Stimulated activated CD4-positive, alpha-beta T cell treated with anti-CD3 and anti-CD28 coated beads, Interleukin-2, amount 100 ng/mL, for 24 hours (primary cell): ENCODE results near the gene GHRL.
"Not testable (repeated sequence)": the region's sequence is repeated elsewhere in the genome, so short reads cannot be mapped to it uniquely, and the experiment has no call there.

ENCODE experiments used
- DNase-seq, 2 donors: peaks; one replicate each; pipeline ENCODE4 v3.0.0-alpha.2; 2020

The GHRL gene

DNA sequence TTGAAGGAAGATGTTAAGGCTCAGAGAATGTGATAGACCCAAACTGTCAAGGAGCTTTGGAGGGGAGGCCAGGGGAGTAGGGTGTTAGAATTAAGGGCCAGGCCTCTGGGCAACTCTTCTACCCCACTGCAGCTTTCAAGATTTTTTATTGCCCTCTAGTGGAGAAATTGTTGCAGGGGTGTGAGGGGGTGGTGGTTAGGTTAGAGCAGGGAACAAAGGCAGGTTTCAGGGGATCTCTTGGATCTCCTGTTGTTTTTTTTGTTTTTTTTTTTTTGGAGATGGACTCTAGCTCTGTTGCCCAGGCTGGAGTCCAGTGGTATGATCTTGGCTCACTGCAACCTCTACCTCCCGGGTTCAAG, 29.6 kb upstream of the GHRL start:
- no peak for DNase-seq

DNA sequence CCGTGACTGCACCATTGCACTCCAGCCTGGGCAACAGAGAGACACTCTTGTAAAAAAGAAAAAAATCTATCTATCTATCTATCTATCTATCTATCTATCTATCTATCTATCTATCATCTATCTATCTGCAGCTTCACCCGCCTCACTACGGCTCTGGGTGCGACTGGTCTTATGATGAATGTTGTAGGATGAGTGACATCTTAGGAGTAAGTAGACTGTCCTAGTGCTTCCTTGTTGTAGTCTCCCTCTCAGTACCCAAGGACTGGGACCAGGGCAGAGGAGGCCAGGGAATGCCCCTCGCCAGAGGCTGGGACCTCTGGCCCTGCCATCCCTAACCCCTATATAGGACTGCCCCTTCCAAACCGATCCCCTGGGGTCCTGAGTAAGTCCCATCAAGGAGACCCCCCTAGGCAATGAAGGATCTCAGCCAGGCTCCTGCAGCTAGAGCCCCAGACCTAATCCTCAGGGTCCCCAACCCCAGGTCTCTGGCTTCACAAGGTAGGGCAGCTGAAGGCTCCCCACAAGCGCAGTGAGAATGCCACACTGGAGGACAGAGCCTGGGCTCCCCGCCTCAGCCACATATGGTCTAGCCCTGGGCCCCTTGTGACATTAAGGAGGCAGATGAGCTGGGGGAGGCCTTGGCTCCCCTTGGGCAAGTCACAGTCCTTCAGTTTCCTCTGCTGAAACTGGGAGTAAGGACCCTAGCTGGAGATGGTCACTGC, 29.0 kb upstream of the GHRL start:
- no peak for DNase-seq

DNA sequence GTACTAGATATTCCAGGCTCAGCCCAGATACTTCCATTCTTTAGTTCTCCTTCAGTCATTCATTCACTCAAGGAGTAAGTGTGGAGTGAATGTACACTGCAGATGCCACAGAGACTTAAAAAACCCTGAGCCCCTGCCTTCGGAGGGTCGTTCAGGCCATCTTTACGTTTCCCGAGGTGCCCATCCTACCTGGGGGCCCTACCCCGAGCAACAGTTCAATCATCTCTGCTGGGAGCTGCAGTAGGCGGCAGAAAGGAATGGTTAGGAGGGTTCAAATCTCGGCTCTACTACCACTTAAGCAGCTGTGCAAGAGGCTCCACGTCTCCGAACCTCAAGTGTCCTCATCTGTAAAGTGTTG, 27.6 kb upstream of the GHRL start:
- no peak for DNase-seq

DNA sequence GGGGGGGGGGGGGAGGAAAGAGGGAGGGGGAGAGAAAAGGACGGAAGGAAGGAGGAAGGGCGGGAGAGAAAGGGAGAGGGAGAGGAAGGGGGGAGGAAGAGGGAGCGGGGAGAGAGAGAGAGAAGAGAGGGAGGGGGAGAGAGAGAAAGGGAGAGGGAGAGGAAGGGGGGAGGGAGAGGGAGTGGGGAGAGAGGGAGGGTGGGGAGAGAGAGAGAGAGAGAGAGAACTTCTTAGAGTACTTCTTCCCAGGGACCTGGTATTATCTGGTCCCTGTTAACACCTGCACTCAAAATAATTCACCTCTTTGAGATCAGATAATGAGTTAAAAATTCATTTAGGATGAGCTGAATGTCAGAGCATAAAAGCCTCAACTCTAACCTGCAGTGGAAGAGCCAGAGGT, 27.1 kb upstream of the GHRL start:
- no peak for DNase-seq

DNA sequence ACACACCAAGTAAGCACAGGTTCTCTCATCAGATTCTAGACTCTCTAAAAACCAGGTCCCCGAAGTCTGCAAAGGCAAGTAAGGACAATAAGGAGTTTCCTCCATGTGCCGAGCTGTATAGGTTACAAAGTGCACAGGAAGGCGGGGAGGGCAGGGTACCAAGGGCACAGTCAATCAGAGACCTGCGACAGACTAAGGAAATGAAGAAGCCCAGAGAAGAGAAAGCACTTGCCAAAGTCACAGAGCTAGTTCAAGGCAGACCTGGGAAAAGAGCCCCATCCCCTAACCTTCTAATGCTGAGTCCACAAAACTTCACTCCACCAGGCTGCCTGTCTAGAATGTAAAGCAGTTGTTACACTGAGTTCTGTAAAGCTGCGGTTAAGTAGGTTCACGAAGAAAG, 26.5 kb upstream of the GHRL start:
- no peak for DNase-seq

DNA sequence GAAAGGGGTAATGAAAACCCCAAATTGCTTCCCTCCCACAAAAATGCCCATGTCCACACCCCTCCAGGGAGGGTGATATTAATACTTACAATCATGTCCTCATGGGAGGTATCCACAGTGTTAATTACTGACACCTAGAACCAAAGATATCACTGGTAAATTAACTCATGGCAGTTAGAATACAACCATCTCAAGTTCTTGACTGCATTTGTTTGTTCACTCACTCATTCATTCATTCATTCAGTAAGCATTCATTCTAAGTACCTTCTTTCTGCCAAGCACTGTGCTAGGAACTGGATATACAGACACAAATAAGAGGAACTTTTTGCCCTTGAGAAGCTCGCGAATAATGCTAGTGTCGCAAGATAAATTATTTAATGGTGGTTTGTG, 25.2 kb upstream of the GHRL start:
- no peak for DNase-seq

DNA sequence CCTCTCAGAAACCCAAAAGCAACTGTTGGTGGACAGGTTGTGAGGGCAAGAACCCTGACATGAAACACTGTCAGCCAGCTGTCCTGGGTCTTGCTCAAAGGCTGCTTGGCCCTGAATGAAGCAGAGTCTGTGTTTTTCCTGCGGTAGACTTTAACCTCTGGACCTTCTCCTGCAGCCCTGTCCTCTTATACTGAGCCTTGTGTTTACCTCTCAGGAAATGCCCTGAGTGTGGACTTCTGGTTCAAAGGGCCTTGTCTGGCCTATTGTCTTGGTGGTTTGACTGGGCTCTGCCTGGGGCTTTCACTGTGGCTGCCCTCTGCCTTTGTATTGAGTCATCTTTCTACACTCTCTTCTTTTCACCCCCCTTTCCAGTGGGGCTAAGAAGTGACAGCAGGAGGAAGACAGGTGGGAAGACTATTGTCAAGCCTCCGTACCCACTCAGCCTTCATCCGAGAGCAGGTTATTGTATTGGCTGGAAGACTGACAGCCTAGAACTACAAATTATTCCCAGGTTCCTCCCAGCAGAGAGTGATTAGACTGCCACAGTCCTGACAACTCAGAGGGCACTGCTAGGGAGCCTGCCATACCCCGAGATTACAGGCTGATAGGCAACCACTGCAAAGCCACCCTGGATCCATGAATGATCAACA, 24.7 kb upstream of the GHRL start:
- DNase-seq: no peak

DNA sequence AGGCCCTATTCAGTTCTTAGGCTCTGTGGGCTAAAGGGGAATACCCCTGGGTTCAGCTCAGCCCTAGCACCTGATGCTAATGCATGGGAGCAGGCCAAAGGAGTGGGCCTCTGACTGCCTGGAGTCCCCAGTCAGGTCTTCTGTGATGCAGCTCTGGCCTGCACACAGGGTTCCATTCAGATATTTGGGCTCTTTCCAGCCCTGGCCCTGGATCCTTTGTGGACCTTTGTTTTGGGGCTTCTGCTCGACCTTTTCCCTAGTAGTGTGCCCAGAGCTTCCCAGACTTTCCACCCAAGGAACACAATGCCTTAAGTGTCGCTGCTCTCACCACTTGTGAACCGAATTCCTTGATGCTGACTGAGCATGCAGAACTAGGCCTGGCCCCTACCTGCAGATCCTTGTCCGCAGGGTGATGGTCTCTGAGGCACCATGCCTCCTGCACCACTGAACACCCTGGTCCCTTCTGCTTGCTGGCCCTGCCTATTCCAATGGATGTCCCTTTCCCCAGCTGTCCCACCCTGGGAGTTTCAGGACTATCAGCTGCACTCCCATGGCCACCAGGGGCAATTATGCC, 23.1 kb upstream of the GHRL start:
- DNase-seq: no peak

DNA sequence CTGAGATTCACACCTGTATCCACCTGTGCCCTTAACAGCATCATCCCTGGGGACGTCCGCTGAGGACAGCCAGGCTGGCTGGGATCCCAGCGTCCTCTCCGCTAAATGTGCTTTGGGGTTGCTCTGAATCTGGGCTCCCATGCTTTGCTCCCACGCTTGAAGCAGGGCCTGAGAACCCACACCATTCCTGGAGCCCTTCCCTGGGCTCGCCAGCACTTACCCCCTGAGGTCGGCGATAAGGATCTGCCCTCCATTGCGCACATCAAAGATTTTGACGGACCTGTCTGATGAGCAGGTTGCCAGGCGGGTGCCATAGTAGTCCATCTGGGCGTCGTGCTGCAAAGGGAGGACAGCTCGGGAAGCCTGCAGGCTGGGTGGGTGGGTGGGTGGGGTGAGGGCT, 22.4 kb upstream of the GHRL start:
- DNase-seq: no peak

DNA sequence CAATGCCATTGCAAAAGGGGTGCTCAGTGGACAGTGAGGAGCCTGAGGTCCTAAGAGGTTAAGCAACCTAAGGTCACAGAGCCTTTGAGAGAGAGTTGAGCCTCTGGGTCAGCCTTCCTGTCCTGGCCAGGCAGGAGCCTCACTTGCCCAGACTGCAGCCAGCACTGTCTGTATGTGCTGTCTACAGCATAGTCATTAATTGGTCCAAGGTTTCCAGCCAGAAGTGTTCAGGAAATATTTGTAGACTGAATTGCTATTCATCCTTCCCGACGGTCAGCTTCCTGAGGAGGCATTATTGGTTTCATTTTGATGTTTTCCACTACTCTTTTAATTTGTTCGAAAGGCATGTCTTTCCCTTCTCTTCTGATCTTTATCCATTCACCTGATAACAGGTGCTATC, 20.1 kb upstream of the GHRL start:
- DNase-seq: no peak

DNA sequence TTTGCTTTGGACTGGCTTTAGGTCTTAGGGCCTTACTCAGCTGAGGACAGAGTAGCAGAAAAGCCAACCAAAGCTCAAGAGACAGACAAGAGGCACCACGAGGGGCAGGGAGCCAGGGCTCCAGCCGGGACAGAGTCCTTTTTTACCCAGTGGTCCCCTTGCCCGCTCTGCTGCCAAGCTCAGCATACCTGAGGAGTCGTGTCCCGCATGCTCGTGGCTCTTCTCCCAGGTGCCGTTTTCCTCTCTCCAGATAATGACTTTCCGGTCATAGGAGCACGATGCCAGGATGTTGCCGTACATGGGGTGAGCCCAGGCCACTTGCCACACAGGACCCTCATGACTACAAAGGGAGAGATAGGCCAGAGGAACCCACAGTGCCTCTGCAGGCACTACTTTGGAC, 19.6 kb upstream of the GHRL start:
- DNase-seq: no peak

DNA sequence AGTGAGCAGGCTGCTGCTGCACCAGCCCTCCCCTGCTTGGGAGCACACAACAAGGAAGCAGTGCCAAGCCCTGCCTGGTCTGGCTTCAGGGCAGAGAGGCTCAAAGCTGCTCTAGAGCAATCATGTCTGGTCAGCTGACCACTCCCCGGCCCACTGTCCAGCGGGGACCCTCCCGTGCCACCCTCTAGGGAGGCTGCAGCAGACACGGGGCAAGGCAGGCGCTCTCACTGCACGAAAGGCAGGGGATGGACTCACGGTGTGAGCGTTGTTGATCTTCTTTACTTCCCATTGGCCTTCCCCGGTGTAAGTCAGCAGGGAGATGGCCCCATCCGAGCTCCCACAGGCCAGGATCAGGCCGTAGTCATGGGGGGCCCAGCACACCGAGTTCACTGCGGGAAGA, 19.0 kb upstream of the GHRL start:
- no peak for DNase-seq

DNA sequence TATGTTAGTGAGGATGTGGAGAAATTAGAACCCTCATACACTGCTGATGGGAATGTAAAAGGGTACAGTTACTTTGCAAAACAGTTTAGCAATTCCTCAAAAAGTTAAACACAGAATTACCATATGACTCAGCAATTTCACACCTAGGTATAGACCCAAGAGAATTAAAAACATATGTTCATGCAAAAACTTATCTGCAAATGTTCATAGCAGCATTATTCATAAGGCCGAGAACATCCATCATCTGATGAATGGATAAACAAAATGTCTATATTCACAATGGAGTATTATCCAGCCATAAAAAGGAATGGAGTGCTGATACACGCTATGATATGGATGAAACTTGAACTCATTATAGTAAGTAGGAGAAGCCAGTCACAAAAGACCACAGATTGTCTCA, 17.8 kb upstream of the GHRL start:
- DNase-seq: no peak

DNA sequence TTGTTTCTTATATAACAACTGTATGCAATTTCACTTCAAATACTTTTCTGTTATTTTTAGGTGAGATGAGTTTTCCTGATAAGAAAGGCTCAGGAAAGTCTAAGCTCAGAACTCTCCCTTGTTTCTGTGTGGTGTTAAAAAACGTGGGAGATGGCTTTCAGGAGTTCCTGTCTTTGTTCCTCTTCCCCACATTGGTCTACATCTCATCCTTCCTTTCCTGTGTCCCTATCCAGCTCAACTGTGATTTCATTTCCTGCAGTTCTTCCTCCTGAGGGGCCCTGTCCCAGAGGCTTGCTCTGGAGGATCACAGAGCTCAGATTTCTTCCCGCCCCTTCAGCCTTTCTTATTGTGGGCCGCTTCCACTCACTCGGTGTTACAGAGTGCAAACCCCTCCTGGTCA, 17.0 kb upstream of the GHRL start:
- no peak for DNase-seq

DNA sequence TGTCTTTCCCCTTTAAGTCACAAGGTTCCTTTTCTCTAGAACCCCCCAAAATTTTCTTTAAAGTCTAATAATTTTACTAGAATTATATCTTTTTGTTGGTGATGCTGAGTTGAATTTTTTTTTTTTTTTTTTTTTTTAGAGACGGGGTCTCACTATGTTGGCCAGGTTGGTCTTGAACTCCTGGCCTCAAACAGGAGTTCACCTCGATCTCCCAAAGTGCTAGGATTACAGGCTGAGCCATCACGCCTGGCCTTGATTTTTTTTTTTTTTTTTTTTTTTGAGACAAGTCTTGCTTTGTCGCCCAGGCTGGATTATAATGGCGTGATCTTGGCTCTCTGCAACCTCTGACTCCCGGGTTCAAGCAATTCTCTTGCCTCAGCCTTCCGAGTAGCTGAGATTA, 15.9 kb upstream of the GHRL start:
- DNase-seq: no peak

DNA sequence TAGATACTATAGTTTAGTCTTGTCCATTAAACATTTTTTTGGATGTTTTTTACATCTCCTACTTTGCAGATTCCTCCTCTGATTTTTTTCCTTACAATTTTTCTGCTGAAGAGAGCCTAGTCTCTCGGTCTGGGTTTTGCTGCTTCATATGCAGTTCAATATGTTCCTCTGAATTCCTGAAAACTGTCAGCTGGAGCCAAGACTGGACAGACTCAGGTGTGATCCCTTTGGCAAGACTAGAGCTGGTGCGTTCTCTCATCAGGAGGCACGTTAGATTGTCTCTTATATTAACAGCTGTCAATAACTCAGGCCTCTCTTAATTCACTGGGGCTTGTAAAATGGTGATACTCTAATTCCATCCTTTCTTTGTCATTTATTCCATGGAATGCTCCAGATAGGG, 13.4 kb upstream of the GHRL start:
- no peak for DNase-seq

DNA sequence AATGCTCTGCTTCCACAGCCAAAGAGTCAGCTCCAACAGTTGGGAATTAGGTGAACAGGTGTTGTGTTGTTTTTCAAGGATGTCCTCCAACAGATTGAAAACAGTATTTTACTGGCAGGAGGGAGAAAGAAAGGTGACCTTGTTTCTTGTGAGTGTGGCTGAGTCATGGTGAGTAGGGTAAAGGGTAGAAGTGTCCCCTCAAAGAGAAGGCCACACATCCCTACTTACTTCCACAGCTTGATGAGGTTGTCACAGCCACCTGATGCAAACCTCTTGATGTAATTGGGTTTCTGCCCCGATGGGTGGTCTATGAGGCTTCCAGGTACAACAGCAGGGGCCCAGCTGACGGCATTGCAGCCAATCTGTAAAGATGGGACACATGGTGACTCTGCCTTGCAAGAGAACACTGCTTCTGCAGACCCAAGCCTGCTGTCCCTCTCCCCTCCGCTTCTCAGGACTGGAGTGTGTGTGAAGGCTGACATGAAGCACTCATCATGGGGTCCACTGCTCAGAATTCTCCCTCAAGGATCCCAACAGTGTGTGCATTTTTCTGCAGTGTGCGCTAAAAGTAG, 12.7 kb upstream of the GHRL start:
- DNase-seq: no peak

DNA sequence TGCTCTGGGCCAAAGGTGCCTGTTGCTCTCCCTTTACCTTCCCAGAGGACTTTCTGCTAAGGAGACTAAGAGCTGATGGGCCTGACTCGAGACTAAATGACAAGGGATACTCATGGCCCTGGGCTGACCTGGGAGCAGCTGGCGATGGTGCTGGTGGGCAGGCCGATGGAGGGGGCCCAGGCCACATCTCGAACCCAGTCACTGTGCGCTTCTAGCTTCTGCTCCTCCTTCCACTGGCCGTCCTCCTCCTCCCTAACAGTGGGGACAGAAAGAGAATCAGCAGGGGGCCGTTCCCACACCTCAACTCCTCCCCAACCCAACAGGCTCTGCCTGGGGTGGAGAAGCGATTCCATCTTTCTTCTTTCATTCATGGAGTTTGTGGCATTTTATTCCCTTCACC, 12.2 kb upstream of the GHRL start:
- no peak for DNase-seq

DNA sequence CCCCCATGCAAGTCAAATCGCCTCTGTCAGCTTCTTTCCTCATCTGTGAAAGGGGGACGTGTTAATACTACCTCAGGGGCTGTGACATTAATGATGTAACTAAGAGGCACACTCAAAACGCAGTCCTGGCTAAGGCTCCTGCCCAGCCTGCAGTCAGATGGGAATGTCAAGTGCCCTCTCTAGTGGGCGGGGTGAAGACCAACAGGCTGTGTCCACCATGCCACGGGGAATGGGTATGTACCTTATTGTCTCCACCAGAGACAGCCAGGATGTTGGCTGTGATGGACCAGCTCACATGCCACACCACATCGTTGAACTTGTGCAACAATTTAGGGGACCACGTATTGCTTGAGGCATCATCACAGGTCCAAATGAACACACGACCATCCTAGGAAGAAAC, 11.0 kb upstream of the GHRL start:
- DNase-seq: no peak

DNA sequence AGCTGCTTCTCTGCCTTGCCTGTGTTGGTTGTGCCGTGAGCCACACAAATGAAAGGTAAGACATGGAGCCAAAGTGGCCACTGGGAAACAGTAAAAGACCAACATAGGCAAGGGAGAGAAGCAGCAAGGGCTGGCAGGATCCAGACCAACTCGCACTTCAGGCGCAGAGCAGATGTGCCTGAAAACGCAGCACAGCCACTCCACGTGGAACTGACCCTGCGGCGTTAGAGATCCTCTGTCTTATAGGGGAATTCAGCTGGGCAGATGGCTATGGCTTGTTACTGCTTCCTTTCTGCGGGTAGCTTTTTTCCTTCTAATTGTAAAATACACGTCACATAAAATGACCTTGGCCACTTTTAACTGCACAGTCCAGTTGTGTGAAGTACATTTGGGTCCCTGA, 10.4 kb upstream of the GHRL start:
- no peak for DNase-seq

DNA sequence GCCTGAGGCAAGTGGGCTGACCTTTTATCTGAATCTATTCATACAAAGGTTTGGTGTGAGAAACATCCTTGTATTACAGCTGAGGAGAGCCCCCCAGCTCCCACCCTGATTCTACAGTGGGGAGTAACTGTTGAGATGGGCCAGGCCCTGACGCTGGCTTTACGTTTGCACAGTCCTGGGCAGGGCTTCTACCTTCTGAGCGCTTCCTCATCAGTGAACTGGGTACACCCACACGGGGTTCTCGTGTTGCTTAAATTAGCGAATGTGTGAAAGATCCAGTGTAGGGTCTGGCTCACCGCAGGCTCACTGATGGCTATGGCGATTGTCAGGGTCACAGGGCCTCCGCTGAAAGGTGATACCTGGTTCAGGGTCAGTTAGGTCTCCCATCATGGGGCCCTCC, 7.3 kb upstream of the GHRL start:
- DNase-seq: no peak

DNA sequence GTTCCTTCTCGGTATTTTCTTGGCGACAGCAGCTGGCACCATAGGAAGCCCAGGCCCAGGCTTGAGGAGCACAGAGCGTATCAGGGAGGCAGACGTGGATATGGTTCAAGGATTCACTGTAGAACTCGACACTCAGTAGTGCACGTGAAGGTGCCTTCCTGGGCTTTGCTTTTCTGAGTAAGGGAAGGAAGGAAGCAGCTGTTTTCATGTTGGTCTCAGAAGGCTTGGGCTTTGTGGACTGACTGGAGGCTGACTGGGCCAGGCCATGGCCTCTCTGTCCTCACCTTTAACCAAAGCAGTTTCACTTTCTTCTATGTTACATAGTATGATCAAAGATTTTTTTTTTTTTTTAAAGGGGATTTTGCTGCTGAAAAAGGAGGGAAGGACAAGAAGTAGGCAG, 6.9 kb upstream of the GHRL start:
- no peak for DNase-seq

DNA sequence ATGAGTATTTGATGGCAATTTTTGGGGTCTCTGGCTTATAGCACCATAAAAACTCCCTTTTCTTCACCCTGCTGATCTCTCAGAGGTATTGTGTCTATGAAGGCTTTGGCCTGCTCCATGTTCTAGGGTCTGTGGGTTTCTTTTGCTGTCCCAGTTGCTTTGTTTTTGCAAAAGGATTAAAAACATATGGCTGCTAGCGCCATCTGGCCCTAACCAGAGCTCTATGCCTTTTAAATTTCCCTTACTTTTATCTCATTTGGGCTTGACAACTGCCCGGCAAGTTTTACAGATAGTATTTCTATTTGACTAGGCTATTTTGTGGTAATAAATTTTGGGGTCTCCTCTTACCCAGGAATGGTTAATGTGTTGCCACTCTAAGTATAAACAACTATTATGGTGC, 6.4 kb upstream of the GHRL start:
- no peak for DNase-seq

DNA sequence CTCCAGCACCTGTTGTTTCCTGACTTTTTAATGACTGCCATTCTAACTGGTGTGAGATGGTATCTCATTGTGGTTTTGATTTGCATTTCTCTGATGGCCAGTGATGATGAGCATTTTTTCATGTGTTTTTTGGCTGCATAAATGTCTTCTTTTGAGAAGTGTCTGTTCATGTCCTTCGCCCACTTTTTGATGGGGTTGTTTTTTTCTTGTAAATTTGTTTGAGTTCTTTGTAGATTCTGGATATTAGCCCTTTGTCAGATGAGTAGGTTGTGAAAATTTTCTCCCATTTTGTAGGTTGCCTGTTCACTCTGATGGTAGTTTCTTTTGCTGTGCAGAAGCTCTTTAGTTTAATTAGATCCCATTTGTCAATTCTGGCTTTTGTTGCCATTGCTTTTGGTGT, 5.3 kb upstream of the GHRL start:
- not testable (repeated sequence) for DNase-seq
